ENCODE measurements around the gene SPDYE4. TPM values are rescaled to one million over a fixed set of nuclear protein-coding genes. Genes with fewer than 3 reads are reported as not detected.

Gene SPDYE4
- total and polyA plus RNA-seq, 2 donors (not counting 1 experiment from before 2014, with no cell fraction given) = not detected

DNA sequence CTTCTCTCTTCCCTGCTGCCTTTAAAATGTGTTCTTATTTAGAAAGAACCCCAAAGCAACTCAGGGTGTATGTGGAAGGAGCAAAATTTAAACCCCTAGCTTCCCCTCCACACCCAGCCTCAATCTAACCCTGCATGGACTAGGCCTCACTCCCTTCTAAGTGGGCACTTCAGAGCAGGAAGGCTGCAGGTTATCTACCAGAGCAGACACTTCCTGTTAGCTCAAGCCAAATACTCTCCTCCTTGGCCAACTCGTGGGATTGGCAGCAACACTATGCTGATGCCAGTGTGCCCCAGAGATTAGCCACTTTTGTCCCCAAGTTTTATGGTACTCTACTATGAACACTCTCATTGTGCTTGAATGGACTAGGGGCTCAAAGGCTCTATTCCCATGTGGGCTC, 49.3 kb downstream of the SPDYE4 start:
- ATAC-seq (ENCODE audit: low read depth) = no peak
- Histone ChIP-seq H3K9me3 (ENCODE audit: control extremely low read depth in 1 of 3, control insufficient read depth in 2 of 3, insufficient read depth in 1 of 3, low read length in 2 of 3) (no peaks in the 10 kb centered on the region), H3K4me1 (ENCODE audit: control insufficient read depth in 2 of 2, insufficient read depth in 2 of 2, low read length in 2 of 2) (no peaks in the 10 kb centered on the region), H3K36me3 (replicated peaks in 1 of 2; ENCODE audit: control extremely low read depth in 1 of 2, control insufficient read depth in 1 of 2, extremely low read depth in 1 of 2, insufficient read depth in 2 of 2, low read length in 1 of 2) (no peaks in the 10 kb centered on the region), H3K79me2 (ENCODE audit: control insufficient read depth, insufficient read depth, low read length) (no peaks in the 10 kb centered on the region), H3K4me2 (replicated peaks; ENCODE audit: low read depth, low read length, poor library complexity, severe bottlenecking) (no peak overlapping the region), H2AFZ (ENCODE audit: insufficient read depth, low read depth, low read length, poor library complexity, severe bottlenecking) (no peak overlapping the region), H3K4me3 (ENCODE audit: control extremely low read depth in 1 of 5, extremely low read depth in 1 of 5, insufficient read depth in 1 of 5, low read depth in 2 of 5, low read length in 4 of 5) (no peak overlapping the region), H4K20me1 (ENCODE audit: control insufficient read depth, insufficient read depth, low read length, poor library complexity, severe bottlenecking) (no peaks in the 10 kb centered on the region), H3K27me3 (replicated peaks in 1 of 4; ENCODE audit: control extremely low read depth in 1 of 4, control insufficient read depth in 3 of 4, insufficient read depth in 4 of 4, low read length in 3 of 4) (peaks cover 0 to 12% (median 0%) of the 10 kb centered on the region in 4 experiments), H3K27ac (ENCODE audit: low read length in 2 of 2) (no peak overlapping the region), H3K9ac (ENCODE audit: low read length) (no peak overlapping the region)
- 22% methylated on average over 1 of the region's 1 CpG for WGBS (ENCODE audit: insufficient coverage)
- DNase-seq = no peak
- CTCF ChIA-PET = no interaction called here
- POLR2A ChIA-PET = no interaction called here
- Mint-ChIP-seq H3K9me3 (ENCODE audit: insufficient read depth) (no peaks in the 10 kb centered on the region), H3K27me3 (peaks cover 32% of the 10 kb centered on the region), H3K4me3 (no peak overlapping the region), H3K27ac (no peak overlapping the region), H3K4me1 (no peaks in the 10 kb centered on the region)
- TF ChIP-seq, protein P1, sequence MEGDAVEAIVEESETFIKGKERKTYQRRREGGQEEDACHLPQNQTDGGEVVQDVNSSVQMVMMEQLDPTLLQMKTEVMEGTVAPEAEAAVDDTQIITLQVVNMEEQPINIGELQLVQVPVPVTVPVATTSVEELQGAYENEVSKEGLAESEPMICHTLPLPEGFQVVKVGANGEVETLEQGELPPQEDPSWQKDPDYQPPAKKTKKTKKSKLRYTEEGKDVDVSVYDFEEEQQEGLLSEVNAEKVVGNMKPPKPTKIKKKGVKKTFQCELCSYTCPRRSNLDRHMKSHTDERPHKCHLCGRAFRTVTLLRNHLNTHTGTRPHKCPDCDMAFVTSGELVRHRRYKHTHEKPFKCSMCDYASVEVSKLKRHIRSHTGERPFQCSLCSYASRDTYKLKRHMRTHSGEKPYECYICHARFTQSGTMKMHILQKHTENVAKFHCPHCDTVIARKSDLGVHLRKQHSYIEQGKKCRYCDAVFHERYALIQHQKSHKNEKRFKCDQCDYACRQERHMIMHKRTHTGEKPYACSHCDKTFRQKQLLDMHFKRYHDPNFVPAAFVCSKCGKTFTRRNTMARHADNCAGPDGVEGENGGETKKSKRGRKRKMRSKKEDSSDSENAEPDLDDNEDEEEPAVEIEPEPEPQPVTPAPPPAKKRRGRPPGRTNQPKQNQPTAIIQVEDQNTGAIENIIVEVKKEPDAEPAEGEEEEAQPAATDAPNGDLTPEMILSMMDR (IDR thresholded peaks at IDR 0.05) = no peak
- TF ChIP-seq EZH2 (IDR thresholded peaks at IDR 0.05; ENCODE audit: borderline replicate concordance, insufficient read depth, low read depth, low read length, poor library complexity, severe bottlenecking) = no peak
- intact Hi-C loops (cut with micrococcal nuclease) = no loop called here

DNA sequence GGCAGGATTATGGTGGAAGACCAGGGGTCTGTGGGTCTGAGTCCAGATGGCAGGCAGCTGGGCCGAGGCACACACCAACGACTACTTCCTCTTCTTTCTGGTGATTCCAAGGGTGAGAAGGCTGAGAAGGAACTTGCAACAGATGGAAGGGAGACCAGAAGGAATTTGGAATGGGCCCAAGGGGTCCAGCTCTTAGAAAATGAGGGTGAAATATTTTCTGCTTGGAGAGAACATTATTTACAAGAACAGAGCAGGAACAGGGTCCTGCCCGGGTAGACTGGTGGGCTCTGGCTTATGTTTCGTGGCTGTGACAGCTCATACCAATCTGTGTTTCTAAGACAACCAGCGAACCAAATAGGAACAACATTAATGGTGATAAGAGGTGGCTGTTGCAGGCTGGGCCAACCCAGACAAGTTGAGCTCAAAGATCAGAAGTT, 50.3 kb downstream of the SPDYE4 start:
- no peaks in the 10 kb centered on the region for H4K20me1 ChIP-seq (ENCODE audit: control insufficient read depth, insufficient read depth, low read length, poor library complexity, severe bottlenecking)
- no peak for TF ChIP-seq EZH2 (IDR thresholded peaks at IDR 0.05; ENCODE audit: borderline replicate concordance, insufficient read depth, low read depth, low read length, poor library complexity, severe bottlenecking)
- TF ChIP-seq, protein P1 (IDR thresholded peaks at IDR 0.05) = no peak
- peaks cover 38% of the 10 kb centered on the region for H3K27me3 Mint-ChIP-seq
- H2AFZ ChIP-seq (ENCODE audit: insufficient read depth, low read depth, low read length, poor library complexity, severe bottlenecking) = no peak overlapping the region
- no peak for DNase-seq
- H3K27ac Mint-ChIP-seq = no peak overlapping the region
- H3K4me1 Mint-ChIP-seq = no peaks in the 10 kb centered on the region
- H3K4me1 ChIP-seq (ENCODE audit: control insufficient read depth in 2 of 2, insufficient read depth in 2 of 2, low read length in 2 of 2) = no peaks in the 10 kb centered on the region
- no peaks in the 10 kb centered on the region for H3K36me3 ChIP-seq (replicated peaks in 1 of 2; ENCODE audit: control extremely low read depth in 1 of 2, control insufficient read depth in 1 of 2, extremely low read depth in 1 of 2, insufficient read depth in 2 of 2, low read length in 1 of 2)
- no peak overlapping the region for H3K4me2 ChIP-seq (replicated peaks; ENCODE audit: low read depth, low read length, poor library complexity, severe bottlenecking)
- no peaks in the 10 kb centered on the region for H3K79me2 ChIP-seq (ENCODE audit: control insufficient read depth, insufficient read depth, low read length)
- H3K9me3 ChIP-seq (ENCODE audit: control extremely low read depth in 1 of 3, control insufficient read depth in 2 of 3, insufficient read depth in 1 of 3, low read length in 2 of 3) = peaks cover 0 to 6% (median 0%) of the 10 kb centered on the region in 3 donors
- POLR2A ChIA-PET = no interaction called here
- H3K9ac ChIP-seq (ENCODE audit: low read length) = no peak overlapping the region
- CTCF ChIA-PET = no interaction called here
- H3K9me3 Mint-ChIP-seq (ENCODE audit: insufficient read depth) = no peaks in the 10 kb centered on the region
- no peak for ATAC-seq (ENCODE audit: low read depth)
- peaks cover 0 to 8% (median 0%) of the 10 kb centered on the region in 4 experiments for H3K27me3 ChIP-seq (replicated peaks in 1 of 4; ENCODE audit: control extremely low read depth in 1 of 4, control insufficient read depth in 3 of 4, insufficient read depth in 4 of 4, low read length in 3 of 4)
- no peak overlapping the region for H3K4me3 ChIP-seq (ENCODE audit: control extremely low read depth in 1 of 5, extremely low read depth in 1 of 5, insufficient read depth in 1 of 5, low read depth in 2 of 5, low read length in 4 of 5)
- 42% methylated on average over 3 of the region's 5 CpGs for WGBS (ENCODE audit: insufficient coverage)
- intact Hi-C loops (cut with micrococcal nuclease) = no loop called here
- H3K27ac ChIP-seq (ENCODE audit: low read length in 2 of 2) = no peak overlapping the region
- H3K4me3 Mint-ChIP-seq = no peak overlapping the region
